Measurements from ENCODE around the gene PRR30.

DNA sequence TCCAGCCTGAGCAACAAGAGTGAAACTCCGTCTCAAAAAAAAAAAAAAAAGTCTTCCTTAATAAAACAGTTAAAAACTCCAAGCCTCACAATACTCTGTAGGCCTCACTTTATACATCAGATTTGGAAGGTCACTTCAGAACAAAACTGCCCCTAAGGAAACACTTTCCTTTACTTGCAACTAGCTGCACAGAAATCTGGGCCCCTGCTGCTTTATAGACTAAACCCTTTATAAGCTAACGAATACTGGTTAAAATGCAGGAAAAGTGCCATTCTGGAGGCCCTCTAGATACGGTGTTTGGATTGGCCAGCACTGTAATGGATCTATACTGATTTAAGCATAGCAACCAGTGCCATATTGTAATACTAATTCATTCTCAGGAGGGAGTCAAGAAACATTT, 14.1 kb downstream of the PRR30 start:
- TF ChIP-seq POLR2A (IDR thresholded peaks at IDR 0.05), result no peak
- TF ChIP-seq, protein P1, sequence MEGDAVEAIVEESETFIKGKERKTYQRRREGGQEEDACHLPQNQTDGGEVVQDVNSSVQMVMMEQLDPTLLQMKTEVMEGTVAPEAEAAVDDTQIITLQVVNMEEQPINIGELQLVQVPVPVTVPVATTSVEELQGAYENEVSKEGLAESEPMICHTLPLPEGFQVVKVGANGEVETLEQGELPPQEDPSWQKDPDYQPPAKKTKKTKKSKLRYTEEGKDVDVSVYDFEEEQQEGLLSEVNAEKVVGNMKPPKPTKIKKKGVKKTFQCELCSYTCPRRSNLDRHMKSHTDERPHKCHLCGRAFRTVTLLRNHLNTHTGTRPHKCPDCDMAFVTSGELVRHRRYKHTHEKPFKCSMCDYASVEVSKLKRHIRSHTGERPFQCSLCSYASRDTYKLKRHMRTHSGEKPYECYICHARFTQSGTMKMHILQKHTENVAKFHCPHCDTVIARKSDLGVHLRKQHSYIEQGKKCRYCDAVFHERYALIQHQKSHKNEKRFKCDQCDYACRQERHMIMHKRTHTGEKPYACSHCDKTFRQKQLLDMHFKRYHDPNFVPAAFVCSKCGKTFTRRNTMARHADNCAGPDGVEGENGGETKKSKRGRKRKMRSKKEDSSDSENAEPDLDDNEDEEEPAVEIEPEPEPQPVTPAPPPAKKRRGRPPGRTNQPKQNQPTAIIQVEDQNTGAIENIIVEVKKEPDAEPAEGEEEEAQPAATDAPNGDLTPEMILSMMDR (IDR thresholded peaks at IDR 0.05), result no peak
- TF ChIP-seq POLR2AphosphoS5 (IDR thresholded peaks at IDR 0.05), result no peak
